ENCODE data around the gene GLIS2. TPM values are rescaled to one million over a fixed set of nuclear protein-coding genes. Genes with fewer than 3 reads are reported as not detected.

GLIS2 gene
- total RNA-seq, 1 experiment from 2014 or later, result 44.2 TPM

DNA sequence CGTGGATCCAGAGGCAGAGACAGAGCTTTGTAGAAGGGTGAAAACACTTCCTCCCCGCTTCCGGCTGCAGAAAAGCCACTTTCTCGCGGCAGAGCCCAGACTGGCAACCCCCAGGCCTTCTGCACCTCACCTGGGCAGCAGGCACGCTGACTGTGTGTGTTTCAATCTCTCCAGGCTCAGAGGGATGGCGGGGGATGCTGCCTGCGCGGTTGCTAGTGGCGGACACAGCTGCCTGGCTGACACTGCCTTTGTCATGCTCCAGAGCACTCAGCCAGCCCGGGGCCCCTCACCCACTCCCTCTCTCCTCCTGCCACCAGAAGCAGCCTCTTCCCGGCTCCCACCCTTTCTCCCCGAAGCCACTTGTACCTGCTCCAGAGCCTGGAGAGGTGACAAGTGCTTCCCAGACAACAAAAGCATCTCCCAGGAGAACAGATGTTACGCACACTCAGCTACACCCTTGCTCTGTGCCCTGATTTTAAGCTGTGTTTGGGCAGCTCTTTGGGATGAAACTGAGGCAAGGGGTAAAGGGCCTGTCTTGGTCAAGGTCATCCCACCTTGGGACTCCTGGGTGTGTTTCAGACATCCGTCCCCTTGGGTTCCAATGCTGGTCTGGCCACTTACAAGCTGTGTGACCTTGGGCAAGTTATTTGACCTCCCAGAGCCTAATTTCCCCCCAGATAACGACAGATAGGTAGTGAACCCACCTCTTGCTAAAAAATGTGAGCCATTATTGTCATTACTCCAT lies 9.2 kb upstream of the GLIS2 start:
- H2AFZ ChIP-seq, result peak overlapping the region; percentile 94; the same call in 1 of the 2 replicates
- CTCF ChIA-PET, result interaction anchor here (0.5 to 0.6 kb wide), 2 partner anchors 14 to 18 kb away, joined by 3 read pairs; no protein-coding TSS in a partner anchor

DNA sequence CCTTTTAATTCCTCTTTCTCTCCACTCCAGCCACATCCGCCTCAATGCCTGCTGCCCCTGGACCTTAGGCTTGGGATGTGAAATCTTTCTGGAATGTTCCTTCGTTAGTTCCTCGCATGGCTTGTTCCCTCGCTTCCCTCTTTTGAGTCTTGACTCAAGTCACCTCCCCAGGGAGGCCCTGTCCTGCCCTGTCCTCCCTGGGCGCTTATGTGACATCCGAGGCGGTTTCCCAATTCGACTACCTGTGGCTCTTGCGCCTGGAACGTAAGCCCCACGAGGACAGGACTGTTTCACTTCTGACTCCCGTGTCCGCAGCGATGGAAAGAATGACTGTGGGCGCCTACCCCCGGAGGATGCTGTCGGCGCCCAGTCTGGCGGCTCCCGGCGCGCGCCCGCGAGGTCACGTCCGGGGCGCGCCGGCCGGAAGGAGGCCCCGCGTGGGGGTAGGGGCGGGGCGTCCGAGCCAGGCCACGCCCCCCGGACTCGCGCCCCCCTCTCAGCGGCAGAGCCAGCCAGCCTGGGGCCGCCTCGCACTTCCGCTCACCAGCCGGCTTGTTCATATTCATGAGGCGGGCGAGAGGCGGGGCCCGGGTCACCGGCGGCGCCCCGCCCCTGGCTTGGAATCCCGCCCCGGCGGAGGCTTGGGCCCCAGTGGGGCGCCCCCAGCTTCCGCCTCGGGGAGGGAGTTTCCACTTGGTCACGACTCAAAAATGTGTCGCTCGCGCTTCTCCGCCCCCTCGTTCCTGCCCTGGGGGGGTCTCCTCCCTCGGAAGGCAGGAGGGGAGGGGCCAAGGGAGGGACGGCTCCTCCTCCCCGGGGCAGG lies 8.4 kb upstream of the GLIS2 start:
- Histone ChIP-seq H2AFZ (peak overlapping the region; percentile 94), H4K20me1 (ENCODE audit: insufficient read depth) (no peaks in the 10 kb centered on the region), H3K27me3 (ENCODE audit: insufficient read depth, low read depth) (no peaks in the 10 kb centered on the region), H3K27ac (peak overlapping the region; percentile 26; the same call in 1 of the 2 replicates), H3F3A (ENCODE audit: insufficient read depth, low read depth) (peaks cover 31% of the 10 kb centered on the region; the same call in 1 of the 2 replicates), H3K4me2 (peak overlapping the region; percentile 92), H3K9me2 (ENCODE audit: insufficient read depth) (no peaks in the 10 kb centered on the region), H3K36me3 (ENCODE audit: low read depth) (no peaks in the 10 kb centered on the region), H3K4me3 (peak overlapping the region; percentile 87), H3K79me2 (ENCODE audit: low read depth) (peaks cover 12% of the 10 kb centered on the region), H3K9me3 (ENCODE audit: insufficient read depth, low read depth) (no peaks in the 10 kb centered on the region), H3K4me1 (replicated peaks; ENCODE audit: insufficient read depth) (peaks cover 26% of the 10 kb centered on the region)
- intact Hi-C loops (cut with micrococcal nuclease; ENCODE audit: unreplicated experiment), result loop anchor here (1.0 to 2.0 kb wide), 4 partner anchors 8 to 86 kb away; no protein-coding TSS in a partner anchor
- peak; percentile 86 to 99 for DNase-seq
- ChIA-PET POLR2A (ENCODE audit: unreplicated experiment) (interaction anchor here (0.6 to 0.7 kb wide), 2 partner anchors 33 to 69 kb away, joined by 3 to 6 read pairs; no protein-coding TSS in a partner anchor), CTCF (interaction anchor here (0.7 to 1.0 kb wide), 3 partner anchors 9 to 17 kb away, joined by 3 to 18 read pairs (median 4); no protein-coding TSS in a partner anchor)
- BruUV-seq (replicated peaks), result TSS peak; percentile 66
- TF ChIP-seq, protein P1, sequence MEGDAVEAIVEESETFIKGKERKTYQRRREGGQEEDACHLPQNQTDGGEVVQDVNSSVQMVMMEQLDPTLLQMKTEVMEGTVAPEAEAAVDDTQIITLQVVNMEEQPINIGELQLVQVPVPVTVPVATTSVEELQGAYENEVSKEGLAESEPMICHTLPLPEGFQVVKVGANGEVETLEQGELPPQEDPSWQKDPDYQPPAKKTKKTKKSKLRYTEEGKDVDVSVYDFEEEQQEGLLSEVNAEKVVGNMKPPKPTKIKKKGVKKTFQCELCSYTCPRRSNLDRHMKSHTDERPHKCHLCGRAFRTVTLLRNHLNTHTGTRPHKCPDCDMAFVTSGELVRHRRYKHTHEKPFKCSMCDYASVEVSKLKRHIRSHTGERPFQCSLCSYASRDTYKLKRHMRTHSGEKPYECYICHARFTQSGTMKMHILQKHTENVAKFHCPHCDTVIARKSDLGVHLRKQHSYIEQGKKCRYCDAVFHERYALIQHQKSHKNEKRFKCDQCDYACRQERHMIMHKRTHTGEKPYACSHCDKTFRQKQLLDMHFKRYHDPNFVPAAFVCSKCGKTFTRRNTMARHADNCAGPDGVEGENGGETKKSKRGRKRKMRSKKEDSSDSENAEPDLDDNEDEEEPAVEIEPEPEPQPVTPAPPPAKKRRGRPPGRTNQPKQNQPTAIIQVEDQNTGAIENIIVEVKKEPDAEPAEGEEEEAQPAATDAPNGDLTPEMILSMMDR (conservative IDR thresholded peaks at IDR 0.05), result no peak
- no peak for TF ChIP-seq EZH2 (IDR thresholded peaks at IDR 0.05; ENCODE audit: low read depth)

More for the DNA sequence above, 9.2 kb upstream of the GLIS2 start:
- no TSS peak for BruUV-seq (replicated peaks)
- H3K9me3 ChIP-seq (ENCODE audit: insufficient read depth, low read depth), result no peaks in the 10 kb centered on the region
- peaks cover 31% of the 10 kb centered on the region; the same call in 1 of the 2 replicates for H3F3A ChIP-seq (ENCODE audit: insufficient read depth, low read depth)
- POLR2A ChIA-PET (ENCODE audit: unreplicated experiment), result no interaction called here
- peak overlapping the region; percentile 26; the same call in 1 of the 2 replicates for H3K27ac ChIP-seq
- peak overlapping the region; percentile 92 for H3K4me2 ChIP-seq
- H4K20me1 ChIP-seq (ENCODE audit: insufficient read depth), result no peaks in the 10 kb centered on the region
- TF ChIP-seq, protein P1 (conservative IDR thresholded peaks at IDR 0.05), result no peak
- no peak for TF ChIP-seq EZH2 (IDR thresholded peaks at IDR 0.05; ENCODE audit: low read depth)
- intact Hi-C loops (cut with micrococcal nuclease; ENCODE audit: unreplicated experiment), result loop anchor here (1.0 kb wide), 3 partner anchors 7 to 87 kb away; no protein-coding TSS in a partner anchor
- H3K36me3 ChIP-seq (ENCODE audit: low read depth), result 0 out of 2 replicates have a peak, but pooled peaks cover 5% of the 10 kb centered on the region
- H3K9me2 ChIP-seq (ENCODE audit: insufficient read depth), result no peaks in the 10 kb centered on the region
- H3K79me2 ChIP-seq (ENCODE audit: low read depth), result peaks cover 12% of the 10 kb centered on the region
- H3K27me3 ChIP-seq (ENCODE audit: insufficient read depth, low read depth), result no peaks in the 10 kb centered on the region
- peaks cover 26% of the 10 kb centered on the region for H3K4me1 ChIP-seq (replicated peaks; ENCODE audit: insufficient read depth)
- no peak for DNase-seq
- peak overlapping the region; percentile 87 for H3K4me3 ChIP-seq

Measured in PC-9 (cell line).